Hepatocyte (in vitro differentiated cells): ENCODE measurements around the gene MAP3K2.

ENCODE experiments used
- EZH2 ChIP-seq: fragments of 200-600 bp; sonication (generic); IDR thresholded peaks from 2 replicates; pipeline ENCODE4 v1.6.1; 2016; ENCODE audit warnings: antibody characterized with exemption, mild to moderate bottlenecking, borderline replicate concordance
- EZH2phosphoT487 ChIP-seq: fragments of 200-600 bp; sonication (generic); IDR thresholded peaks from one replicate; pipeline ENCODE4 v1.6.1; 2018; ENCODE audit warnings: antibody characterized with exemption, mild to moderate bottlenecking, low read depth, moderate library complexity; ENCODE audit not compliant: unreplicated experiment, severe bottlenecking
- TF ChIP-seq, protein P1 (sequence below): fragments of 200-600 bp; sonication (generic); IDR thresholded peaks from 2 replicates; pipeline ENCODE4 v1.5.1; 2016; ENCODE audit warnings: antibody characterized with exemption, mild to moderate bottlenecking; ENCODE audit not compliant: poor library complexity

DNA sequence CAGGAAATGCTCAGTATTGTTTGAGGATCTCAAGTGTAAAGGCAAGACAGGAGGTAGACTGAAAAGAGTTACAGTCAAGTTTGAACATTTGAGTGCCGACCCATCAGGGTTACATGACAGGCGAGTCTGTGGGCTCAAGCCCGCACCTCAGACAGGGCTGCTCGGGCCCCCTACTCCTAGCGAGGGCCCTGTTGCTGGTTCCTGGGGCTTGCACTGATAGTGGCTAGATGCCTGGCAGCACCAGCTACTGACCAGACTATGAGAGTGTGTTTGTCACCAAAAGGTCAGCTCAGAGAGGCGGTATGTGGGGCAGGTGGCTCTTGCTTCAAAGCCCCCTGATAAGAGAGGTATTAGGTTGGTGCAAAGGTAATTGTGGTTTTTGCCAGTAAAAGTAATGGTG, 132.1 kb downstream of the MAP3K2 start:
- TF ChIP-seq EZH2 (no peak), EZH2phosphoT487 (no peak)
- TF ChIP-seq, protein P1, sequence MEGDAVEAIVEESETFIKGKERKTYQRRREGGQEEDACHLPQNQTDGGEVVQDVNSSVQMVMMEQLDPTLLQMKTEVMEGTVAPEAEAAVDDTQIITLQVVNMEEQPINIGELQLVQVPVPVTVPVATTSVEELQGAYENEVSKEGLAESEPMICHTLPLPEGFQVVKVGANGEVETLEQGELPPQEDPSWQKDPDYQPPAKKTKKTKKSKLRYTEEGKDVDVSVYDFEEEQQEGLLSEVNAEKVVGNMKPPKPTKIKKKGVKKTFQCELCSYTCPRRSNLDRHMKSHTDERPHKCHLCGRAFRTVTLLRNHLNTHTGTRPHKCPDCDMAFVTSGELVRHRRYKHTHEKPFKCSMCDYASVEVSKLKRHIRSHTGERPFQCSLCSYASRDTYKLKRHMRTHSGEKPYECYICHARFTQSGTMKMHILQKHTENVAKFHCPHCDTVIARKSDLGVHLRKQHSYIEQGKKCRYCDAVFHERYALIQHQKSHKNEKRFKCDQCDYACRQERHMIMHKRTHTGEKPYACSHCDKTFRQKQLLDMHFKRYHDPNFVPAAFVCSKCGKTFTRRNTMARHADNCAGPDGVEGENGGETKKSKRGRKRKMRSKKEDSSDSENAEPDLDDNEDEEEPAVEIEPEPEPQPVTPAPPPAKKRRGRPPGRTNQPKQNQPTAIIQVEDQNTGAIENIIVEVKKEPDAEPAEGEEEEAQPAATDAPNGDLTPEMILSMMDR, result no peak
